Epithelial cell of esophagus (primary cell): ENCODE results near the gene USP35.

Experiments
- DNase-seq: peaks from one replicate; pipeline ENCODE4 v3.0.0; 2010; ENCODE audit warnings: low read depth
- H3K4me3 ChIP-seq: 2 replicates; pipeline ENCODE4 v1.5.1; 2011; ENCODE audit warnings: mild to moderate bottlenecking, low read length, control low read depth
- CTCF ChIP-seq: IDR thresholded peaks from 2 replicates; pipeline ENCODE4 v1.5.1; 2011; ENCODE audit warnings: low read depth, mild to moderate bottlenecking, low read length, control low read depth, inconsistent platforms; ENCODE audit not compliant: insufficient read depth; ENCODE audit errors: missing control alignments

USP35 gene

GRCh38 chr11:78181185-78181584 is 7.5 kb upstream of the USP35 start:
- DNase-seq, result peak; percentile 86
- TF ChIP-seq CTCF, result no peak
- H3K4me3 ChIP-seq, result no peak overlapping the region

- no peak for TF ChIP-seq CTCF
- DNase-seq, result peak; percentile 64
- H3K4me3 ChIP-seq, result peak overlapping the region; percentile 84
Observed at GRCh38 chr11:78187366-78188285, 1.1 kb upstream of the USP35 start.

GRCh38 chr11:78189174-78189724 is 530 bp downstream of the USP35 start:
- TF ChIP-seq CTCF, result no peak
- no peak for DNase-seq
- H3K4me3 ChIP-seq, result peak overlapping the region; percentile 84

GRCh38 chr11:78189851-78190250 is 1.1 kb downstream of the USP35 start:
- TF ChIP-seq CTCF, result no peak
- DNase-seq, result no peak
- peak overlapping the region; percentile 84 for H3K4me3 ChIP-seq

GRCh38 chr11:78190374-78190773 is 1.7 kb downstream of the USP35 start:
- no peak for DNase-seq
- TF ChIP-seq CTCF, result no peak
- H3K4me3 ChIP-seq, result no peak overlapping the region

GRCh38 chr11:78190871-78191538 is 2.3 kb downstream of the USP35 start:
- no peak overlapping the region for H3K4me3 ChIP-seq
- no peak for DNase-seq
- no peak for TF ChIP-seq CTCF
